ENCODE results near the gene UROS. TPM values are rescaled to one million over a fixed set of nuclear protein-coding genes. Genes with fewer than 3 reads are reported as not detected.
A peak's percentile ranks its signal among the peaks of the same experiment; 100 is the strongest.

UROS gene
- 45.3 and 68.8 TPM in 2 replicates for total RNA-seq

DNA sequence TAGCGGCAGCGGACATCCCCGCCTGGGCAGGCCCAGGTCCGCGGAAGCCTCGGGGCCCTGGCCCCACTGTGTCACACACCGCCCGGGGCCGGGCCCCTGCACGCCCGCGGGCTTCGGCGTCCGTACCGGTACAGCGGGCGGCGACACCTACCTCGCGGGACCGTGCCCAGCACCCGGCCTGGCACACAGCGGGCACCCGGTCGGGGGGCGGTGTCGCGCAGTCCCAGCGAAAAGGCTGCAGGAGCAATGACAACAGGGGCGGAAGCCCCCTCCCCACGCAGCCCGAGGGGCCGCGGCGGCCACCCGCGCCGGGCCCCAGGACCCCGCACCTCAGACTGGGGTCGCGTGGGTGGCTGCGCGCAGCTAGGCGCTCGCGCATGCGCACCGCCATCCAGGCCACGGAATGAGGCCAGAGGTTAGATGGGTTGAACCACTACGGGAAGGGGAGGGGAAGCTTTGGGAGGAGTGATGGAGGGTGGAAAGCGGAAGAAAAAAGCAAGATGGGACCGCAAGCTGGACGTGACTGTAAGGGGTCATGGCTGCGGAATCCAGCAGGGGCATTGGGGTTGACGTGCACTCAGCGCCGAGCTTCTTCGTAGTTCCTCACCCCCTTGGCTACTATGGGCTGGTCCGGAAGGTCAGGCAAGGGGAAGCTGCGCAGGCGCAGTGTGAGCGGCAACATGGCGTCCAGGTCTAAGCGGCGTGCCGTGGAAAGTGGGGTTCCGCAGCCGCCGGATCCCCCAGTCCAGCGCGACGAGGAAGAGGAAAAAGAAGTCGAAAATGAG is at the start of gene UROS, which contains the start of gene BCCIP:
TSS of gene UROS (minus strand) at position 381 of the 785 bp plus-strand sequence. CDS start 6,759 bp downstream, outside the sequence.
TSS of gene BCCIP (plus strand) at position 669 of the 785 bp plus-strand sequence. CDS start at position 681, 12 bp downstream.
- peak; percentile 72 for DNase-seq (ENCODE audit: low read depth)

- no peak for DNase-seq (ENCODE audit: low read depth)
Observed at GRCh38 chr10:125871338-125871737, 48.3 kb upstream of the UROS start.

DNA sequence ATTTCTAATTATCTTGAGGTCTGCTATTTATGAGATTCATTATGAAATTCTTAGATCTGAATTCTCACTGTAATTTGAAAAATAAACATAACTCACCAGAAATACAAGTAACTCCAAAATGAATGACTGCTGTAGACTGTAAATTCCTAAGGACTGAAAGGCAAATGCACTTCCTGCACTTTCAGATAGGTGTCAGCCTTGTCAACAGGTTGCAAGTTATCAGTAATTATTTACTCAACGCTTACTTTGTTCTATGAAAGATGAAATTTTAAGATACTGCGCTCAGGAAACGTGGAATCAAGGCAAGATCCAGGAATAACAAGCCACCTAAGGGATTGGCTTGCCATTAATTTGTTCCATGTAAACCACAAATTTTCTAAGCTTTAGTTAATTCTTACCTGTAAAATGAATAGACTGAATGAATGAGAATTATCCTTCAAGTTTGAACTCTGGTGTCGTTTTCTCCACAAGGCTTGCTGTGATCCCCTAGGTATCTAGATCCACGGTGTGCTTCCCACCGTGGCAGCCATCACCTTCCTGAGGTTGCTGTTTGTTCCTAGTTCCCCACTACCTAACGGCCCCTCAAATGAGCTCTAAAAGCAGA is 45.4 kb upstream of the UROS start:
- DNase-seq (ENCODE audit: low read depth): peak; percentile 79

GRCh38 chr10:125866421-125867029 is 43.5 kb upstream of the UROS start:
- no peak for DNase-seq (ENCODE audit: low read depth)

GRCh38 chr10:125865120-125865519 is 42.1 kb upstream of the UROS start:
- DNase-seq (ENCODE audit: low read depth): no peak

DNA sequence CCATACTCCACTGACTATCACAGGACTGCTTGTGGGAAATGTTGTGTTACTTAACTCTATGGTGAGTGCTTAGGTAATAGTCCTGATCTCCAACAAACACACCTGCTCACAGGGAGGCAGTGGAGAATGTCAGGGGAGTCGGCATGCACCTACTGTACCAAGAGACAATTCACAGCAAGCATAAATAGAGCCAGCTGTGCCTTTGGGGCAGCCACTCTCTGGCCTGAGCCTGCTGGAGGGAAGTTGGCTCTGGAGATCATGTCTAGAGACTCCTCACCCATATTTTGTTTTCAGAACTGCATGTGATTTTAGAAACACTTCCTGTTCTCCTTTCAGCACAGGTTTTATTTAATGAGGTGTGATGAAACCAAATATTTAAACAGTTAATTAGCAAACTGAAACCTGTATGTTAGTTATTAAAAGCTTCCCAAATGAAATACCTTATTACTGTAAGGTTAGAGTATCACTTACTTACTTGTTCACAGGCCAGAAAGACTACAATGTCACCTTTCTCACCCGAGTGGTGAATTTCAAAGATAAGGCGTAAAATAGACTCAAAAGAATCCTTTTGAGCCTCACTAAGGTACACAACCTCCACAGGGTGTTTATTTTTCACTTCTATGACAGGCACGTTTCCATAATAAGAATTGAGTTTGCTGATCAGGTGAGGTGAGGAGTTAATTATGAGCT is 36.2 kb upstream of the UROS start:
- DNase-seq (ENCODE audit: low read depth): peak; percentile 26

DNA sequence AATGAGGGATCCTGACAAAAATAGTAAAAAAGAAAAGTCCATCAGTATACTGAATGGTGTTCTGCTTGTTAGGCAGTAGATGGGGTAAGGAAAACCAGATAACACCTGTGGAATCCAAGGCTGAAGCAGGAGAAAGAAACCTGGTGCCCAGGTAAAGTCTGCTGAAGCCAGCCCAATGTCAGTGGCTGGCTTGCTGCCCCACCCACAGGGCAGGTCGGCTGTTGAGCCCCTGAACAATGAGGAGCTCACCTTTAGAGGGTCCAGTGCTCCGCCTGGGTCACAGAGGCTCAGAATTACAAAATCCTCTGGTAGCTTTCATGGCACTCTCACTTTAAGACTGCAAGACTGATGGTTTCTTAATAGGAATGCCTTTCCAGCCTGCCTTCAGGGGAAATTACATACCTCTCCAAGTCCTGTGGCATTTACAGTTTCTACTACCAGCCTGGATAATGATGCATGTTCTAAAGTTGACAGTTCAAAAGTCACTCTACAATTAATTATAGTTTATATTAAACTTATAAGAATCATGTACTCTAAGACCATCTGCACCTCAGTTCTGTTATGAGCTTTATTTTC is 34.2 kb upstream of the UROS start:
- peak; percentile 28 for DNase-seq (ENCODE audit: low read depth)

DNA sequence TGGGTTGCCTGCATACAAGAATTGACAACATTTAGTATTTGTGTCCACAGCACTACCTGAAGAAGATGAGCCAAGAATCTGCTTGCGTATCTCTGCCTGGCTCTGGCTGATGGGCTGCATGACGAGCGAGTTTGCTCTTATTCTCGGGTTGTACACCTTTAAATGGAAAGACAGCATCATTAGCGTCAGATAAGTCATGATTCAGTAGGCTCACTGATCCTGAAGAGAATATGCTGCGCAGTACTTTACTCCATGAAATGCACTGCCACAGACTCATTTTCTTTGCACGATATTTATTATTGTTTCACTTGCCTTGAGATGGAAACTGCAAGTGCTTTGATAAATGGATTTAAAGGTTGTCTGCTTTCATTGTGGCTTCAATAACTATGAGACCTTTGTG is 29.4 kb upstream of the UROS start:
- no peak for DNase-seq (ENCODE audit: low read depth)

- DNase-seq (ENCODE audit: low read depth): no peak
Observed at GRCh38 chr10:125850766-125851731, 28.0 kb upstream of the UROS start.

DNA sequence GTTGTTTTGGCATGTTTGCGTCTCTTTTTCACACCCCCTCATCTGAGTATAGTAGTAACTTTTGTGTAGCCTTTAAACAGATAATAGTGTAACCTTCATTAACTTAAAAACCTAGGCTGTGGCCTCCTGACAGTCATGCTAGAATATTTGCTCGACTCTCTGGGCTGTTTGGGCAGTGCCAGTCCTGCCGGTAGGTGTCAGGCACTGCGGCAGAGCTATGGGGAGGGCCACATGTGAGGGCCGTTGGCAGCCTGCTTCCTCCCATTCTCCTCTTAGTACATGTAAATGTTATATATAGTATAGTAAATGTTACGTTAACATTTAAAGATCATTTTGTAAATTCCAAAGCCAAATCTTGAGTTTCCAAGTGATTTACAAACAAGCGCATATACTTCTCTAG is 26.4 kb upstream of the UROS start:
- no peak for DNase-seq (ENCODE audit: low read depth)

DNA sequence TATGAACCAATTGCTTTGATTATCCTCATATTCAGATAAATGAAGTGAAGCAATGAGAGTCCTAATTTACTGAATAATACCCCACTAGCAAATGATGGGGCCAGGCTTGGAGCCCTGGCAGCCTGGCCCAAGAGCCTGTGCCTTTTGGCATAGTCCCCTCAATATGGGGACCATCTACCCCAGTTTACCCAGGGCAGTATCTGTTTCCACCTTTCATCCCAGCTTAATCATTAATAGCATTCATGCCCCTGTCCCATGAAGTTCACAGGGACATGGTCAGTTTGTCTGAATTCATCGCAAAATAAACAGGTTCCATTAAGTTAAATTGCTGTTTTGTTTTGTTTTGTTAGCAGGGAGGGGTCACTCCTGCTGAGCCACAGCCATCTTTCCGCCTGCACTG is 25.8 kb upstream of the UROS start:
- no peak for DNase-seq (ENCODE audit: low read depth)

GRCh38 chr10:125848371-125848770 is 25.3 kb upstream of the UROS start:
- no peak for DNase-seq (ENCODE audit: low read depth)

GRCh38 chr10:125846894-125847293 is 23.8 kb upstream of the UROS start:
- DNase-seq (ENCODE audit: low read depth): no peak

- DNase-seq (ENCODE audit: low read depth): no peak
Observed at GRCh38 chr10:125845617-125846016, 22.6 kb upstream of the UROS start.

DNA sequence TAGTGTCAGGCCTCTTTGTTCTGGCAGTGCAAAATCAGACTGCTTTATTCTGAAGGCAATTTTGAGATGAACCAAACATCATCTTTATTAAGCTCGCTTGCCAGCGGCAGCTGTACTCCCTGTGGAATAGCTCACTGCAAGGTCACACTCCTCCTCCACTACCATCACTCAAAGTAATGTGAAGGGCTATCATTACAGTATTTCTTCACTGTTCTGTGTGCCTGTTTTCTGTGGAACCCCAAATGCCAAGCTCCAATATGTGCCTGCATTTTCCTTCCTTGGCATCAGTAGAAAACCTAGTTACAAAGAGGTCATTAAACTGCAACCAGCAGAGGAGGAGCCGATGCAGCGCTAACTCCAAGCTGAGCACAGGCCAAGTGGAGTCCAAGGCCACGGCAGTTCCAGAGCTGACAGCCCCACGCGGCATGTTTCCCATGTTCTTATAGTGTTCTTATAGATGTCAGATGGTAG is 21.7 kb upstream of the UROS start:
- no peak for DNase-seq (ENCODE audit: low read depth)

- DNase-seq (ENCODE audit: low read depth): no peak
Observed at GRCh38 chr10:125843603-125844329, 20.7 kb upstream of the UROS start.

DNA sequence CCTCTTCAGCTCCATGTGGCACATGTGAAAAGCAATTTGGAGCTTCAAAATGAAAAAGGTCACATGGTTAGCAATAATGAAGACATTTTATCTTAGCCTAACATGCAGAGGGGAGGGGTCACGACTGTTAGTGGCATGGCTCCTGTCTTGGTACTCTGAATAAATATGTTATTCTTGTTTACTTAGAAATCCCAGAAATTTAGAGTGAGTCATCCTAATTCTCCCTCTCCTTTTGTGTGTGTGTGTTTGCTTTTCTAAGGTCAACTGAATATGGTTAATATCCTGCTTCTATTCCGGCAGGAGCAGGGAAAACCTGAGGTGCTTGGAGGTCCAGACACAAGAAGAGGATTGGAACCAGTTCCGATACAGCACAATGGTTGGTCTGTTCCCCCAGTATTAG is 17.9 kb upstream of the UROS start:
- peak; percentile 17 for DNase-seq (ENCODE audit: low read depth)

- DNase-seq (ENCODE audit: low read depth): no peak
Observed at GRCh38 chr10:125840406-125840805, 17.3 kb upstream of the UROS start.

DNA sequence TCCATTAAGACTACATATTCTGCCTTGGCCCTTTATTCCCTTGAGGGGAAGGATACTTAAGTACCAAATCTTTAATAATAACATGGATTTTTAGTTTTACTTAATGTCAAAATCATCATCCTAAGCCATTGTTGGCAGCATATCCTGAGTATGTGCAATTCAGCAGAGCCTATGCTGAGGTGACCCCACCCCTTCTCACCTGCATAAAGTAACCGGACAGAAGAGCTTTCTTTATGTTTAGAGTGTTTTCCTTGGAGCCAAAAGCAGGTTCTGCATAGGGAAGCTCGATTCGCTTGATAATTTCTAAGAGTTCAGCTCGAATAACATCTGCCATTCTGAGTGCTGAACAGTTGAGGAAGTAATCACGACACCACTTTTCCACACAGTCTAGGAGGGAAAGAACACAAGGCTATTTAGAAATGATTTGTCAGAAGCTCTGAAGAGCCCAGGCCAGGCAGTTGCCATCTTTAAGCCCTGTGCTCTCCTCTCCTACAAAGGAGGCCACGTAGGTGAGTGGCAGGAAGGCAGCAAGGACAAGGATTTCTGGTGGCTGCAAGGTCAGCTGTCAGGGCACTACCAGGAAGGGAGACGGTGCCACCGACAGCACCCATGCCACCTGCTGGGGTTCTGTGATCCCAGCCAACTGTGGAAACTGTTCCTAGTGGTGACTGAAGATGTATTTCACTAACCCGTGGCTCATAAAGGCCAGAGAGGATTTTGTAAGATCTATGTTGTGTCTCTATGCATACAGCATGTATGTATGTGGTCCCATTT is 15.9 kb upstream of the UROS start:
- DNase-seq (ENCODE audit: low read depth): no peak

Measured in renal cortical epithelial cell (primary cell).